GM12878 (cell line): Measurements from ENCODE around the gene CSNK1G1. TPM values are rescaled to one million over a fixed set of nuclear protein-coding genes. Genes with fewer than 3 reads are reported as not detected.

Experiments
- ASH2L ChIP-seq: fragments of 300-600, 200-600 bp; sonication (generic); IDR thresholded peaks from 2 replicates; pipeline ENCODE4 v1.6.1; 2017; ENCODE audit warnings: low read depth, mild to moderate bottlenecking, borderline replicate concordance
- CREM ChIP-seq: IDR thresholded peaks from 2 replicates; pipeline ENCODE4 v1.6.1; 2014; ENCODE audit warnings: antibody characterized with exemption, low read depth
- IKZF1 ChIP-seq: fragments of 450-650 bp; conservative IDR thresholded peaks from 2 replicates; pipeline ENCODE4 v1.6.1; 2017; ENCODE audit warnings: antibody characterized with exemption, mild to moderate bottlenecking
- IRF4 ChIP-seq: IDR thresholded peaks from 2 replicates; pipeline ENCODE4 v1.6.1; 2011; ENCODE audit warnings: low read depth, low read length
- MTA3 ChIP-seq: IDR thresholded peaks from 2 replicates; pipeline ENCODE4 v1.6.1; 2012; ENCODE audit warnings: low read length, inconsistent platforms, borderline replicate concordance
- NFXL1 ChIP-seq: fragments of 450-650 bp; IDR thresholded peaks from 2 replicates; pipeline ENCODE4 v1.6.1; 2017; ENCODE audit warnings: antibody characterized with exemption, mild to moderate bottlenecking, borderline replicate concordance
- NRF1 ChIP-seq: conservative IDR thresholded peaks from 2 replicates; pipeline ENCODE4 v1.6.1; 2011; ENCODE audit warnings: mild to moderate bottlenecking, low read depth, low read length, improper control_type of control experiment
- PAX8 ChIP-seq: fragments of 450-650 bp; IDR thresholded peaks from 2 replicates; pipeline ENCODE4 v1.6.1; 2017; ENCODE audit warnings: mild to moderate bottlenecking, moderate library complexity
- PML ChIP-seq: IDR thresholded peaks from 2 replicates; pipeline ENCODE4 v1.6.1; 2012; ENCODE audit warnings: low read length, inconsistent platforms
- POLR2AphosphoS2 ChIP-seq: IDR thresholded peaks from 2 replicates; pipeline ENCODE4 v1.6.1; 2011; ENCODE audit warnings: low read depth, mild to moderate bottlenecking, low read length, improper control_type of control experiment, moderate library complexity
- RB1 ChIP-seq: fragments of 450-650 bp; formaldehyde crosslinking; IDR thresholded peaks from 2 replicates; pipeline ENCODE4 v1.6.1; 2017; ENCODE audit warnings: mild to moderate bottlenecking, borderline replicate concordance
- SMAD5 ChIP-seq: IDR thresholded peaks from 2 replicates; pipeline ENCODE4 v1.6.1; 2016; ENCODE audit warnings: antibody characterized with exemption, low read depth
- SMARCA5 ChIP-seq: fragments of 450-650 bp; IDR thresholded peaks from 2 replicates; pipeline ENCODE4 v1.6.1; 2017; ENCODE audit warnings: mild to moderate bottlenecking
- SRF ChIP-seq, 2 experiments: IDR thresholded peaks; 2 replicates each; pipeline ENCODE4 v1.6.1; 2011; ENCODE audit warnings: low read depth in 2 of 2, low read length in 2 of 2, mild to moderate bottlenecking in 1 of 2, moderate library complexity in 1 of 2
- YBX1 ChIP-seq: fragments of 450-650 bp; IDR thresholded peaks from 2 replicates; pipeline ENCODE4 v1.6.1; 2016; ENCODE audit warnings: antibody characterized with exemption
- ZNF217 ChIP-seq: fragments of 450-650 bp; IDR thresholded peaks from 2 replicates; pipeline ENCODE4 v1.6.1; 2017; ENCODE audit warnings: antibody characterized with exemption, mild to moderate bottlenecking
- ZNF274 ChIP-seq: IDR thresholded peaks from one replicate; pipeline ENCODE4 v1.8.0; 2011; ENCODE audit not compliant: insufficient read length, insufficient read depth
- ZSCAN29 ChIP-seq: fragments of 450-650 bp; IDR thresholded peaks from 2 replicates; pipeline ENCODE4 v1.6.1; 2017; ENCODE audit warnings: mild to moderate bottlenecking, moderate library complexity
- ZZZ3 ChIP-seq: IDR thresholded peaks from 2 replicates; pipeline ENCODE4 v1.6.1; 2011; ENCODE audit warnings: low read depth; ENCODE audit not compliant: control insufficient read depth, insufficient read length
- polyA plus RNA-seq, 11 experiments: library from polyadenylated mRNA; depleted of rRNA in 4 of 11; unstranded in 6 of 11; stranded (reverse) in 5 of 11; fragments of >200 nt; fragmentation: Nextera tagmentation in 4 of 11; fragmentation: Illumina TruSeq in 1 of 11; extraction: Ambion mirVana in 4 of 11; extraction: Trizol in 1 of 11; gene quantifications; 1 replicate in 1 of 11; 2 replicates in 10 of 11; pipeline versions ENCODE4 v1.2.1 to v1.2.3, GENCODE V29; 2011 to 2016; ENCODE audit warnings: inconsistent platforms in 2 of 11, missing spikeins in 2 of 11, low read depth in 1 of 11
- total RNA-seq, 4 experiments: library from RNA; depleted of rRNA in 3 of 4; stranded (reverse); fragments of >200 nt in 3 of 4; fragmentation: Illumina TruSeq in 1 of 4; extraction: Trizol in 1 of 4; gene quantifications; 2 replicates each; pipeline versions ENCODE4 v1.2.1 to v1.2.3, GENCODE V29; 2013 to 2021
- TF ChIP-seq, protein P1 (sequence below): IDR thresholded peaks from 2 replicates; pipeline ENCODE4 v1.6.1; 2012; ENCODE audit warnings: low read depth, low read length, improper control_type of control experiment
- TF ChIP-seq, protein P2 (sequence below): IDR thresholded peaks from 2 replicates; pipeline ENCODE4 v1.6.1; 2012; ENCODE audit warnings: improper control_type of control experiment, low read depth, low read length; ENCODE audit not compliant: insufficient replicate concordance
- TF ChIP-seq, protein P3 (sequence below): fragments of 450-650 bp; IDR thresholded peaks from 2 replicates; pipeline ENCODE4 v1.6.1; 2016; ENCODE audit warnings: mild to moderate bottlenecking
- TF ChIP-seq, protein P4 (sequence below): fragments of 450-650 bp; IDR thresholded peaks from 2 replicates; pipeline ENCODE4 v1.6.1; 2018; ENCODE audit warnings: mild to moderate bottlenecking, low read depth, moderate library complexity; ENCODE audit not compliant: partially characterized antibody

CSNK1G1 gene
- total and polyA plus RNA-seq, 10 of the 15 experiments (the other 5 are each of a cell fraction or from before 2014, with no cell fraction given): 6.1 to 23.4 (median 15.3) TPM

DNA sequence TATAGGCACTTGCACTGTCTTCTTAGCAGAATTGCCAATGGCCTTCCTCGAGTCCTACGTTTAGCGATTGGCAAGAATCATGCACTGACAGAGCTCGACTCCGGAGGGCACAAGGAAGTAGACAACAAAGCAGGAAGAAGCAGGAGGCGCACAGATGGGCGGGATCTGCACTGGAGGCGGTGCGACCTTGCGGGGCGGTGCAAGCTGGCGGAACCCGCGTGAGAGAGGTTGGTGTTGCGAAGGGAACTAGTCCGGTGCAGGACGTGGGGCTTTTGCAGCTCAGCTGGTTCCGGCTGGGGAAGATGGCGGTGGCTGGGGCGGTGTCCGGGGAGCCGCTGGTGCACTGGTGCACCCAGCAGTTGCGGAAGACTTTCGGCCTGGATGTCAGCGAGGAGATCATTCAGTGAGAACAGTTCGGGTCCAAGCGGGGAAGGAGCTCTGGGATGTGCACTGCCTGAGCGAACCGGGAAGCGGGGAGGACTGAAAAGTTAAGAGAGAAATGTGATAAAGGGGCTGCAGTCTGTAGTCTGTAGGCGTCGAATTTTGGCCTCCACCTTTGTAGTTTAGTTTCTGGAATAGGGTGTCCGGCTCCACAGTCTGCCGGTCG is 31.7 kb upstream of the CSNK1G1 start, which contains the start of gene TRIP4 (continued):
- TF ChIP-seq, protein P1, sequence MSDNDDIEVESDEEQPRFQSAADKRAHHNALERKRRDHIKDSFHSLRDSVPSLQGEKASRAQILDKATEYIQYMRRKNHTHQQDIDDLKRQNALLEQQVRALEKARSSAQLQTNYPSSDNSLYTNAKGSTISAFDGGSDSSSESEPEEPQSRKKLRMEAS: peak; percentile 88
- TF ChIP-seq, protein P2, sequence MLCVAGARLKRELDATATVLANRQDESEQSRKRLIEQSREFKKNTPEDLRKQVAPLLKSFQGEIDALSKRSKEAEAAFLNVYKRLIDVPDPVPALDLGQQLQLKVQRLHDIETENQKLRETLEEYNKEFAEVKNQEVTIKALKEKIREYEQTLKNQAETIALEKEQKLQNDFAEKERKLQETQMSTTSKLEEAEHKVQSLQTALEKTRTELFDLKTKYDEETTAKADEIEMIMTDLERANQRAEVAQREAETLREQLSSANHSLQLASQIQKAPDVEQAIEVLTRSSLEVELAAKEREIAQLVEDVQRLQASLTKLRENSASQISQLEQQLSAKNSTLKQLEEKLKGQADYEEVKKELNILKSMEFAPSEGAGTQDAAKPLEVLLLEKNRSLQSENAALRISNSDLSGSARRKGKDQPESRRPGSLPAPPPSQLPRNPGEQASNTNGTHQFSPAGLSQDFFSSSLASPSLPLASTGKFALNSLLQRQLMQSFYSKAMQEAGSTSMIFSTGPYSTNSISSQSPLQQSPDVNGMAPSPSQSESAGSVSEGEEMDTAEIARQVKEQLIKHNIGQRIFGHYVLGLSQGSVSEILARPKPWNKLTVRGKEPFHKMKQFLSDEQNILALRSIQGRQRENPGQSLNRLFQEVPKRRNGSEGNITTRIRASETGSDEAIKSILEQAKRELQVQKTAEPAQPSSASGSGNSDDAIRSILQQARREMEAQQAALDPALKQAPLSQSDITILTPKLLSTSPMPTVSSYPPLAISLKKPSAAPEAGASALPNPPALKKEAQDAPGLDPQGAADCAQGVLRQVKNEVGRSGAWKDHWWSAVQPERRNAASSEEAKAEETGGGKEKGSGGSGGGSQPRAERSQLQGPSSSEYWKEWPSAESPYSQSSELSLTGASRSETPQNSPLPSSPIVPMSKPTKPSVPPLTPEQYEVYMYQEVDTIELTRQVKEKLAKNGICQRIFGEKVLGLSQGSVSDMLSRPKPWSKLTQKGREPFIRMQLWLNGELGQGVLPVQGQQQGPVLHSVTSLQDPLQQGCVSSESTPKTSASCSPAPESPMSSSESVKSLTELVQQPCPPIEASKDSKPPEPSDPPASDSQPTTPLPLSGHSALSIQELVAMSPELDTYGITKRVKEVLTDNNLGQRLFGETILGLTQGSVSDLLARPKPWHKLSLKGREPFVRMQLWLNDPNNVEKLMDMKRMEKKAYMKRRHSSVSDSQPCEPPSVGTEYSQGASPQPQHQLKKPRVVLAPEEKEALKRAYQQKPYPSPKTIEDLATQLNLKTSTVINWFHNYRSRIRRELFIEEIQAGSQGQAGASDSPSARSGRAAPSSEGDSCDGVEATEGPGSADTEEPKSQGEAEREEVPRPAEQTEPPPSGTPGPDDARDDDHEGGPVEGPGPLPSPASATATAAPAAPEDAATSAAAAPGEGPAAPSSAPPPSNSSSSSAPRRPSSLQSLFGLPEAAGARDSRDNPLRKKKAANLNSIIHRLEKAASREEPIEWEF: peak; percentile 83
- TF ChIP-seq YBX1 (no peak), CREM (peak; percentile 89), SMAD5 (peak; percentile 76; the same call in 1 of the 2 replicates), NRF1 (peak; percentile 16; the same call in 1 of the 2 replicates), ZSCAN29 (peak; percentile 77), ZZZ3 (no peak), SMARCA5 (peak; percentile 97), NFXL1 (no peak), ASH2L (0 out of 2 replicates have a peak, but pooled peaks have one; percentile 78), MTA3 (no peak), PAX8 (no peak), IRF4 (peak; percentile 90), ZNF274 (no peak), ZNF217 (no peak), RB1 (peak; percentile 96; the same call in 1 of the 2 replicates), SRF (IDR thresholded peaks at IDR 0.05; ENCODE audit: low read depth in 2 of 2, low read length in 2 of 2) (peak; percentile 56 to 92; a peak in 3 of 4 replicates), IKZF1 (peak; percentile 95), POLR2AphosphoS2 (peak; percentile 89), PML (peak; percentile 97)
- TF ChIP-seq, protein P3, sequence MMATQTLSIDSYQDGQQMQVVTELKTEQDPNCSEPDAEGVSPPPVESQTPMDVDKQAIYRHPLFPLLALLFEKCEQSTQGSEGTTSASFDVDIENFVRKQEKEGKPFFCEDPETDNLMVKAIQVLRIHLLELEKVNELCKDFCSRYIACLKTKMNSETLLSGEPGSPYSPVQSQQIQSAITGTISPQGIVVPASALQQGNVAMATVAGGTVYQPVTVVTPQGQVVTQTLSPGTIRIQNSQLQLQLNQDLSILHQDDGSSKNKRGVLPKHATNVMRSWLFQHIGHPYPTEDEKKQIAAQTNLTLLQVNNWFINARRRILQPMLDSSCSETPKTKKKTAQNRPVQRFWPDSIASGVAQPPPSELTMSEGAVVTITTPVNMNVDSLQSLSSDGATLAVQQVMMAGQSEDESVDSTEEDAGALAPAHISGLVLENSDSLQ: peak; percentile 78
- TF ChIP-seq, protein P4, sequence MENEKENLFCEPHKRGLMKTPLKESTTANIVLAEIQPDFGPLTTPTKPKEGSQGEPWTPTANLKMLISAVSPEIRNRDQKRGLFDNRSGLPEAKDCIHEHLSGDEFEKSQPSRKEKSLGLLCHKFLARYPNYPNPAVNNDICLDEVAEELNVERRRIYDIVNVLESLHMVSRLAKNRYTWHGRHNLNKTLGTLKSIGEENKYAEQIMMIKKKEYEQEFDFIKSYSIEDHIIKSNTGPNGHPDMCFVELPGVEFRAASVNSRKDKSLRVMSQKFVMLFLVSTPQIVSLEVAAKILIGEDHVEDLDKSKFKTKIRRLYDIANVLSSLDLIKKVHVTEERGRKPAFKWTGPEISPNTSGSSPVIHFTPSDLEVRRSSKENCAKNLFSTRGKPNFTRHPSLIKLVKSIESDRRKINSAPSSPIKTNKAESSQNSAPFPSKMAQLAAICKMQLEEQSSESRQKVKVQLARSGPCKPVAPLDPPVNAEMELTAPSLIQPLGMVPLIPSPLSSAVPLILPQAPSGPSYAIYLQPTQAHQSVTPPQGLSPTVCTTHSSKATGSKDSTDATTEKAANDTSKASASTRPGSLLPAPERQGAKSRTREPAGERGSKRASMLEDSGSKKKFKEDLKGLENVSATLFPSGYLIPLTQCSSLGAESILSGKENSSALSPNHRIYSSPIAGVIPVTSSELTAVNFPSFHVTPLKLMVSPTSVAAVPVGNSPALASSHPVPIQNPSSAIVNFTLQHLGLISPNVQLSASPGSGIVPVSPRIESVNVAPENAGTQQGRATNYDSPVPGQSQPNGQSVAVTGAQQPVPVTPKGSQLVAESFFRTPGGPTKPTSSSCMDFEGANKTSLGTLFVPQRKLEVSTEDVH: peak; percentile 83
